Stomach (tissue), 4 donors: ENCODE data around the gene TNS3.

Experiments
- CTCF ChIP-seq, 7 experiments: fragments of 450-650 bp in 4 of 7; fragments of 200-600 bp in 3 of 7; sonication (generic) in 3 of 7; IDR thresholded peaks; one replicate each; pipeline ENCODE4 v1.5.1; 2016 to 2019; ENCODE audit warnings: antibody characterized with exemption in 7 of 7, control low read depth in 2 of 7, mild to moderate bottlenecking in 1 of 7
- POLR2AphosphoS5 ChIP-seq, 3 donors: sonication (generic); formaldehyde crosslinking; IDR thresholded peaks; one replicate each; pipeline ENCODE4 v1.6.1; 2016; ENCODE audit warnings: antibody characterized with exemption in 3 of 3

- TF ChIP-seq CTCF (IDR thresholded peaks at IDR 0.05) (no peak), POLR2AphosphoS5 (IDR thresholded peaks at IDR 0.05) (no peak)
Measured at GRCh38 chr7:47346377-47346914, 235.5 kb downstream of the TNS3 start.
